ENCODE measurements around the gene SETD1A. TPM values are rescaled to one million over a fixed set of nuclear protein-coding genes. Genes with fewer than 3 reads are reported as not detected.

SETD1A gene
- total and polyA plus RNA-seq, 9 of the 15 experiments (the other 6 are each of a cell fraction or from before 2014, with no cell fraction given): 0.08 to 36.0 (median 4.2) TPM

DNA sequence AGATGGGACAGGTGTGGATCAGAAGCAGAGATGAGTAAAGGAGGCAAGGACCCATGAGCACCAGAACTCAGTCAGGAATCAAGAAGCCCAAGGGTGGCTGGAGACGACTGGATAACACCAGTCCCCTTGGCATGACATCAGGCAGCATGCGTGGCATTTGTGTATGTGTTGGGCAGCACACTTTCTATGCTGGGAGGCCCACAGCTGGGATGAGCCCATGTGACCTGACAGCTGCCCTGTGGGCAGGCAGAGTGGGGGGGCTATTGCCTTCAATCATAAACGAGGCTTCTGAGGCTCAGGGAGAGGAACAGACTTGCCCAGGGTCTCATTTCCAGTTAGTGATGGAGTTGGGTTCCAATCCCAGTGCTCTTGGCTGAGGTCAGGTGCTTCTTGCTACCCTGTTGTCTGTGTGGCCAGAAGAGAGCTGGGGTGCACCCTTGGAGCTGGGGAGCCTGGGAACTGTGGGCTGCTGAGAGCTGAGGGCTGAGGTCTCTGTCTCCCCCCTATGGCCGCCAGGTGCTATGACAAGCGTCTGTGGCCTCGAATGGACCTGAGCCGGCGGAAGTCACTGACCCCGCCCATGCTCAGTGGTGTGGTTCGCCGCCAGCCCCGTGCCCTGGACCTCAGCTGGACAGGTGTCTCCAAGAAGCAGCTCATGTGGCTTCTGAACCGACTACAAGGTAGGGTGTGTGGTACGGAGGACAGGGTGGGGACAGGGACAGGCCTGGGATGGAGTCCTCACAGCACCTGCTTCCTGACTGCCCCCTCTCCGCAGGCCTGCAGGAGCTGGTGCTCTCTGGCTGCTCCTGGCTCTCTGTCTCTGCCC is 15.7 kb upstream of the SETD1A start (continued):
- TF ChIP-seq TSHZ1 (CRISPR knock-in tag; IDR thresholded peaks at IDR 0.05) (no peak), SREBF1 (IDR thresholded peaks at IDR 0.05; ENCODE audit: borderline replicate concordance, low read depth, low read length) (0 out of 2 replicates have a peak, but pooled peaks have one; percentile 57), ZNF561 (CRISPR knock-in tag; conservative IDR thresholded peaks at IDR 0.05) (no peak), SMAD3 (CRISPR knock-in tag; conservative IDR thresholded peaks at IDR 0.05) (no peak), ZNF354B (CRISPR knock-in tag; IDR thresholded peaks at IDR 0.05) (no peak), ZNF79 (CRISPR knock-in tag; IDR thresholded peaks at IDR 0.05; ENCODE audit: low read depth) (no peak), NFE2L1 (tag; IDR thresholded peaks at IDR 0.05; ENCODE audit: borderline replicate concordance, low read depth) (no peak), KAT8 (IDR thresholded peaks at IDR 0.05; ENCODE audit: low read depth) (no peak), SIX5 (IDR thresholded peaks at IDR 0.05; ENCODE audit: borderline replicate concordance in 1 of 2, insufficient read depth in 1 of 2, low read depth in 1 of 2, low read length in 2 of 2) (no peak), TEAD2 (tag; IDR thresholded peaks at IDR 0.05) (no peak), MCM3 (IDR thresholded peaks at IDR 0.05) (no peak)
- TF ChIP-seq, protein P1, sequence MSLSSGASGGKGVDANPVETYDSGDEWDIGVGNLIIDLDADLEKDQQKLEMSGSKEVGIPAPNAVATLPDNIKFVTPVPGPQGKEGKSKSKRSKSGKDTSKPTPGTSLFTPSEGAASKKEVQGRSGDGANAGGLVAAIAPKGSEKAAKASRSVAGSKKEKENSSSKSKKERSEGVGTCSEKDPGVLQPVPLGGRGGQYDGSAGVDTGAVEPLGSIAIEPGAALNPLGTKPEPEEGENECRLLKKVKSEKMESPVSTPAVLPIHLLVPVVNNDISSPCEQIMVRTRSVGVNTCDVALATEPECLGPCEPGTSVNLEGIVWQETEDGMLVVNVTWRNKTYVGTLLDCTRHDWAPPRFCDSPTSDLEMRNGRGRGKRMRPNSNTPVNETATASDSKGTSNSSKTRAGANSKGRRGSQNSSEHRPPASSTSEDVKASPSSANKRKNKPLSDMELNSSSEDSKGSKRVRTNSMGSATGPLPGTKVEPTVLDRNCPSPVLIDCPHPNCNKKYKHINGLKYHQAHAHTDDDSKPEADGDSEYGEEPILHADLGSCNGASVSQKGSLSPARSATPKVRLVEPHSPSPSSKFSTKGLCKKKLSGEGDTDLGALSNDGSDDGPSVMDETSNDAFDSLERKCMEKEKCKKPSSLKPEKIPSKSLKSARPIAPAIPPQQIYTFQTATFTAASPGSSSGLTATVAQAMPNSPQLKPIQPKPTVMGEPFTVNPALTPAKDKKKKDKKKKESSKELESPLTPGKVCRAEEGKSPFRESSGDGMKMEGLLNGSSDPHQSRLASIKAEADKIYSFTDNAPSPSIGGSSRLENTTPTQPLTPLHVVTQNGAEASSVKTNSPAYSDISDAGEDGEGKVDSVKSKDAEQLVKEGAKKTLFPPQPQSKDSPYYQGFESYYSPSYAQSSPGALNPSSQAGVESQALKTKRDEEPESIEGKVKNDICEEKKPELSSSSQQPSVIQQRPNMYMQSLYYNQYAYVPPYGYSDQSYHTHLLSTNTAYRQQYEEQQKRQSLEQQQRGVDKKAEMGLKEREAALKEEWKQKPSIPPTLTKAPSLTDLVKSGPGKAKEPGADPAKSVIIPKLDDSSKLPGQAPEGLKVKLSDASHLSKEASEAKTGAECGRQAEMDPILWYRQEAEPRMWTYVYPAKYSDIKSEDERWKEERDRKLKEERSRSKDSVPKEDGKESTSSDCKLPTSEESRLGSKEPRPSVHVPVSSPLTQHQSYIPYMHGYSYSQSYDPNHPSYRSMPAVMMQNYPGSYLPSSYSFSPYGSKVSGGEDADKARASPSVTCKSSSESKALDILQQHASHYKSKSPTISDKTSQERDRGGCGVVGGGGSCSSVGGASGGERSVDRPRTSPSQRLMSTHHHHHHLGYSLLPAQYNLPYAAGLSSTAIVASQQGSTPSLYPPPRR (CRISPR knock-in tag; IDR thresholded peaks at IDR 0.05; ENCODE audit: borderline replicate concordance): peak; percentile 70; the same call in 1 of the 2 replicates
